T47D (cell line): ENCODE measurements around the gene ERO1B.

Experiments used
- DNase-seq, 2 experiments: peaks; one replicate each; pipeline versions ENCODE4 v3.0.0 to v3.0.0-alpha.2; 2011 to 2012; ENCODE audit warnings: low read depth in 1 of 2, low spot score in 1 of 2
- JUND ChIP-seq: IDR thresholded peaks from 2 replicates; pipeline ENCODE4 v1.6.1; 2012; ENCODE audit warnings: low read depth
- in situ Hi-C: cut with HindIII; loops from 2 replicates; pipeline ENCODE4 v1.10.0; 2016; ENCODE audit warnings: low sequenced_read_pairs, low pct_unique_long_range_greater_than_20kb

ERO1B gene

DNA sequence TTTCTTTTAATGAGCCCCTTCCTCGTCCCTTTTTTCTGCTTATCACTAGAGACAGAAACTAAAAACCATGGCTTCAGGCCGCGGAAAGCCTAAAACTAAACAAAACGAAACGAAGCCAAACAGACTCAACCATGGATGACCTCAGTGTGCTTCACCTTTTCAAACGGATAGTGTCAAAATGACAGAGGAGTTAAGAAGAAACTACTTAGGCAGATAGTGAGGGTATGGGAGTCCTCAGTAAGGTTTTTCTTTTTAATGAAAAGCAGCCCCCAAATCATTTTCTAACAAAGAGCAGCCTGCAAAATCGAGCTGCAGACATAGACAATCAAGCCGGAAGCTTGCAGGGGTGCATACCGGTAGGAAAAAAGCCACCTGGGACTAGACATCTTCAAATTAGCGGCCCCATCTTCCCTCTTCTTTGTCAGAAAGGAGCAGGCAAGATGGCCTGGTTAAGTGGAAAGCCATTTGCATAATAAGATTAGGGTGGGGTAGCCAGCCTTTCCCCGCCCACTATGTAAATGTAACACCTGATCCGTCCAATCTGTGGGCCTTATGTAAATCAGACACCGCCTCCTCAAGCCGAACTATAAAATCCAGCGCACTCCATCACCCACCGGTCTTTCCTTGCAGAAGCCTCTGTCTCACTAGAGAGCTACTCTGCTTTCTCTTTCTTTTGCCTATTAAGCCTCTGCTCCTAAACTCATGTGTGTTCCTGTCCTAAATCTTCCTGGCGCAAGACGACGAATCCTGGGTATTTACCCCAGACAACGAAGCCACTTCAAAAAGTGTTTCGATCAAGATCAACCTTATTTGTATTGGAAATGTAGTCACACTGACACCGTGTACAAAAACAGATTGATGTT, 6.2 kb upstream of the ERO1B start:
- in situ Hi-C loops, result no loop called here

DNA sequence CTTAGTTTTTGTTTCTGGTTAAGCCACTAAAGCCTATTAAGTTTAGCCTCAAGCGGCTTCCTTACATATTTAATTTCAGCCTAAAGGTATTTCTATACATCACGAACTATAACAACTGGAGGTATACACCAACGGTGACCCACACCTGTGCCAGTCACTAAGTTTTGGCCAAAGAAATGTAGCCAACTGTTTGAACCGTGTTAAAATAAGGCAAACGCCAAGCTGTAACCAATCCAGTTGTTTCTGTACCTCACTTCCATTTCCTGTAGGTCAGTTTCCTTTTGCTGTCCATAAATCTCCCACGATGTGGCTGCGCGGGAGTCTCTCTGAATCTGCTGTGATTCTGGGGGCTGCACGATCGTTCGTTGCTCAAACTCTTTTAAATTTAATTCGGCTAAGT, 5.6 kb upstream of the ERO1B start:
- no peak for TF ChIP-seq JUND
- no peak for DNase-seq
- in situ Hi-C loops, result no loop called here

More for the DNA sequence above, 6.2 kb upstream of the ERO1B start:
- peak; percentile 22 to 99 for DNase-seq
- no peak for TF ChIP-seq JUND

DNA sequence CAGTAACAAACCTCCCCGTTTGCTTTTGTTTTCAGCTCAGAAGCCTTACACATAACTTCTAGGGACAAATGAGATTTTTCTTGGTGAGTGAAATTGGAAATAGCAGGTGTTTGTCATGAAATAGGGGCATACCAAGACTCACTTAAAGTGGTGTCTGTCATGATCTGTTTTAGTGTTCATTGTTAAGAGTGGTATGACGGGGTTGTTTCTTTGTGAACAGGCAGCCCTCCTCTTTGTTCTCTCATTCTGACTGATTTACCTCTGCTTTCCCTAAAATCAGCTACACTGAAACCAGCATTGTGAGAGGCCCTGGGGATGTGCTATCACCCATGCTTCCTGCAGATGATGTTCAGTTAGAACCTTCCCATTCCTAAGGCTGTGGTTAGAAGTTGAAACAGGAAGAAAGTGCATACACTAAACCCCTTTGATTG, 2.5 kb upstream of the ERO1B start:
- no peak for DNase-seq
- in situ Hi-C loops, result no loop called here
- TF ChIP-seq JUND, result no peak

DNA sequence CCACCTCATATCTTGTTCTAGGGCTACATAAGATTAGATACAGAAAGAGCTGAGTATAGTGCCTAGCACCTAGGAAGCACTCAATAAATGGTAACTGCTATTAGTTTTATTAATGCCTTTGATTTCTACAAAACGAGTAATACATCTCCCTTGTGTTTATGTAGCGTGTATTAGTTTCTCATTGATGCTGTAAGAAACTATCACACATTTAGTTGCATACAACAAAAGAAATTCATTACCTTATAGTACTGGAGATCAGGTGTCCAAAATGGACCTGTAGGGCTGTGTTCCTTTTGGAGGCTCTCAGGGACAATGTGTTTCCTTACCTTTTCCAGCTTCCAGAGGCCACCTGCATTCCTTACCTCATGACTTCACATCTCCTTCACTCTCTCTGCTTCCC, 961 bp upstream of the ERO1B start:
- in situ Hi-C loops, result no loop called here
- no peak for DNase-seq
- TF ChIP-seq JUND, result no peak

DNA sequence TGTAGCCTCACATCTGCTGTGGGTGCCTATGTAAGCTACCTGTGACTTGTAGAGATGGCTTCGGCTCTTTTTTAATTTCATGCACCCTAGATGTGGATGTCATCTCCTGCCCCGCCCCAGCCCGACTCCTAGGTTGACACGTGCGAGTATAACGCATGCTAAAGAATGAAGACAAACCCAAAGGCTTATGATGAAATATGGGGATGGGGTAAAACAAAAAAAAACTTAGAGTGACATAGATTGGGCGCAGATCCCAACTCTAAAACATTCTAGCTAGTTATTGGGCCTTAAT, 613 bp upstream of the ERO1B start:
- in situ Hi-C loops, result no loop called here
- DNase-seq, result no peak
- no peak for TF ChIP-seq JUND

DNA sequence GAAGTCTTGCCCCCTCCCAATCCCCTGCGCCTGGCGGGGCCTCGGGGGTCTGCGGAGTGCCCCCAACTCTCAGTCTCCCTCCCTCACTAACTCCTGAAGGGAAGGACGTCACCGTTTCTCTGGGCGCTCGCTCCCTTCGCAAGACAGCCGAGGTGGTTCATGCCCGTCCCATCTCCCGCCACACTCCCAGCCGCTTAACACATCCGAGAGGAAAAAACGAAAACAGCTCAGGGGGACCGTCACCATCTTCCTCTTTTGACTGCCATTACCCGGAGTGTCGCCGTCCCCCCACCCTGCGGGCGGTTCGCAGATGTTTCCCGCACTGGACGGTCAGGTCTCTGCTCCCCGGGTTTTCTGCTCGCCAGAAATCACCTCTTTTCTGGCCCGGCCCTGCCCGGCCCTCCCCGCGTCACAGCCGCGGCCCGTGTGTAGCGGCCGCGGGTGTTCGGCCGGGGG, 532 bp downstream of the ERO1B start:
- peak; percentile 17 to 55 for DNase-seq
- in situ Hi-C loops, result no loop called here

DNA sequence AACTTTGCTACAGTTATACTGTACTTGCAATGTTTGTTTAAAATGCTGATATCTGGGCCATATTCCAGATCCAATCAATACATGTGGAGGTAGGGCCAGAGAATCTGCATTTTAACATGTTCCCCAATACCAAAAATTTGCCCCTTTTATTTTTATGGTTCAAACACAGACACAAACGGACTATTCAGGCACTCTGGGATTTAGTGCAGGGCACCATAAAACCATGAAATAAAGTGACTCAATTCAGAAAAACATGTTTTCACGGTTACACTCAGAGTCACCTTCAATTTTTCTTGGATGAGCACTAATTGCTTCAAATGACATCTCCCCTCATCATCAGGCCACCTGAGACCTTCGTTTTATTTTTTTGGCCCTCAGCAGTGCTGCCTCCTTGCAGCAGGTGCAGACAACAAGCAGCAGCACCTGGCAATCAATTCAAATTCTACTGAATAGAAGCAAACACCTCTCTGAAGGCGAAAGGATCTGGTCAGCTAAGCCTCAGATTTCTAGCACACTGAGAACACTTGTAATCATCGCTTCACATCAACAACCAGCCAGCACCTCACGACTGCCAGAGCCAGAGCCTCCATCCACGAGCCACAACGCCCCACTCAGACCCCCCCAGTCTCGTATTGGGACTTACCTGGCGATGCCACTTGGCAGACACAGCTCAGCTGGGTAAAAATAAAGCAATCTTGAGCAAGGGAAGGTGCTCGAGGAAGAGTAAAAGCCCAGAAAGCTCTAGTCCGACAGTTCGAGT, 1.1 kb downstream of the ERO1B start:
- peak; percentile 14 to 44 for DNase-seq
- TF ChIP-seq JUND, result no peak
- in situ Hi-C loops, result no loop called here

More for the DNA sequence above, 532 bp downstream of the ERO1B start:
- no peak for TF ChIP-seq JUND

DNA sequence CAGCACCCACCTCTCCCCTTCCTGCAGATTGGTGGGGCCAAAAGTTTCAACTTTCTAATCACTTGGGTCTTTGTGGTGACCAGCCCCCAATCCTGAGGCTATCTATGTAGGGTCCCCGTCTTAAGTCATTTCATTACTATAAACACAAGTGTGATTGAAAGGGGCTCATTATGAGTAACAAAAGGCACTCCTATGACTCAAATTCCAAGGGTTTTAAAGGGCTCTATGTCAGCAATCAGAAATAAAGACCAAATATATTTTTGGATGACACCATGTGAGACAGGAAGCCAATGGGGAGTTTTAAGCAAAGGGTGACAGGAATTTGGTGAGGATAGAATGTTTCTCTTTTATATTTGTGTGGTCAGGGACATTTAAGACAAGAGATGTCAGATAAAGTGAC, 6.2 kb downstream of the ERO1B start:
- DNase-seq, result no peak
- in situ Hi-C loops, result no loop called here
- TF ChIP-seq JUND, result no peak

DNA sequence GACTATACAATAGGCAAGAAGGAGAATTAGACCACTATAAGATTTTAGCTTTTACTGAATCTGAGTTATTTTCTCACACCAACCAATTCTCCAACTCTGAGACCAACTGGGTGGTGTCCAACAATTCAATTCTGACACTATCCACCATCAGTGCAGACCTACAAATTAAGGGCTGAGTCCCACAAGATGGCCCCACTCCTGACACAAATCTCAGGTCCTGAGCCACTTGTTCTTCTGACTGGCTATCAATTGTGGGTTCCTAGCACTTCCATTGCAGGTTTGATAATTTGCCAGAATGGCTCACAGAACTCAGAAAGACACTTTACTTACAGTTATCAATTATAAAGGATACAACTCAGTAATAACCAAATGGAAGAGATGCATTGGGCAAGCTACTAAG, 6.7 kb downstream of the ERO1B start:
- DNase-seq, result no peak
- in situ Hi-C loops, result no loop called here
- no peak for TF ChIP-seq JUND

DNA sequence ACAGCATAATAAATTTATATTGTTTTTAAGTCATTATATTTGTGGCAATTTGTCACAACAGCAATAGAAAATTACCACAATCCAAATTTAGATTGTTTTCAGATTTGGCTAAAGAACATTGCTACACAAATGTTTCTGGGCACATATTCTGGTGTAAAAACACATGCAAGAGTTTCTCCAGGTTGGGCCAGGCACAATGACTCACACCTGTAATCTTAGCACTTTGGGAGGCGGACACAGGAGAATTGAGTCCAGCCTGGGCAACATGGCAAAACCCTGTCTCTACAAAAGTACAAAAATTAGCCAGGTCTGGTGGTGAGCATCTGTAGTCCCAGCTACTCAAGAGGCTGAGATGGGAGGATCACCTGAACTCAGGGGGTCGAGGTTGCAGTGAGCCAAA, 8.4 kb downstream of the ERO1B start:
- no peak for DNase-seq
- in situ Hi-C loops, result no loop called here
- TF ChIP-seq JUND, result no peak

DNA sequence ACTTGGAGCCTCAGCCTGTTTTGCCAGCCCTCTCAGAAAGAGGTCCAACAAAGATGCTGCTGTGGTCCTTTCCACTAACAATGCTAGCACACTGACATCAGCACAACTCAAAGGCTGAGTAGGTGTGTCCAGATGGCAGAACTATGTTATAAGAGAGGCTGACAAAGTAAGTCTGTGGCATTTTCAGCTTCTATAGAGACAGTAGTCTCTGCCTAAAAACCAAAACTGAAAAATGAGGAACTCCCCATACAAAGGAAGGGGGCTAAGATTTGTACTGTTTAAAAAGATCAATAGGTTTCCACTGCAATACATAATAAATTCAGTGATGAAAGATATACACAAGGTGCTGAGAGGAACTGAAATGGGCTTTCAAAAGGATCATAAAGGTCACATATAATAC, 12.3 kb downstream of the ERO1B start:
- no peak for TF ChIP-seq JUND
- in situ Hi-C loops, result no loop called here
- DNase-seq, result no peak

DNA sequence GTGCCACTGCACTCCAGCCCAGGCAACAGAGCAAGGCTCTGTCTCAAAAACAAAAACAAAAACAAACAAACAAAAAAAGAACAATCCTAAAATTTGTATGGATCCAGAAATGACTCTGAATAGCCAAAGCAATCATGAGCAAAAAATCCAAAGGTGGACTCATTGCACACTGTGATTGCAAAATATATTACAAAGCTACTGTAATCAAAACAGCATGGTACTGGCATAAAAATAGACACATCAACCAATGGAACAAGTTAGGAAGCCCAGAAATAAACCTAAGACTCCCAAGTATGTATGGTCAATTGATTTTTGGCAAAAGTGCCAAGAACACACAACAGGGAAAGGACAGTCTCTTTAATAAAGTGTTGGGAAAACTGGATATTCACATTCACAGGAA, 19.9 kb downstream of the ERO1B start:
- TF ChIP-seq JUND, result no peak
- no peak for DNase-seq
- in situ Hi-C loops, result no loop called here

DNA sequence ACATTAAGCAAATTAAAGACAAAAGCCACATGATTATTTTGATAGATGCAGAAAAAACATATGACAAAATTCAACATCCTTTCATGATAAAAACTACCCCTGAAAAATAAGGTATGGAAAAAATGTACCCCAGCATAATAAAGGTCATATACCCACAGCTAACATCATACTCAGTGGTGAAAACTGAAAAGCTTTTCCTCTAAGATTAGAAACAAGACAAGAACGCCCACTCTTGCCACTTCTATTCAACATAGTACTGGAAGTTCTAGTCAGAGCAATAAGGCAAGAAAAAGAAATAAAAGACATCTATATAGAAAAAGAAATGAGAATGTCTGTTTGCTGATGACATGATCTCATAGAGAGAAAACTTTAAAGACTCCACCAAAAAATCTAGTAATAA, 20.7 kb downstream of the ERO1B start:
- TF ChIP-seq JUND, result no peak
- in situ Hi-C loops, result no loop called here
- DNase-seq, result no peak
